Breast epithelium (tissue), 4 donors: Measurements from ENCODE around the gene PARD6A. TPM values are rescaled to one million over a fixed set of nuclear protein-coding genes. Genes with fewer than 3 reads are reported as not detected.

Experiments
- DNase-seq, 2 donors: peaks; one replicate each; pipeline ENCODE4 v3.0.0-alpha.2; 2019; ENCODE audit warnings: low spot score in 2 of 2
- H3K27ac ChIP-seq, 2 donors: fragments of 200-600 bp; sonication (generic) in 1 of 2; one replicate each; pipeline ENCODE4 v1.5.1; 2016 to 2019; ENCODE audit warnings: mild to moderate bottlenecking in 1 of 2
- H3K27me3 ChIP-seq, 2 donors: fragments of 200-600 bp; sonication (generic) in 1 of 2; one replicate each; pipeline versions ENCODE4 v1.5.1 to v1.6.0; 2017 to 2019; ENCODE audit warnings: control low read depth in 1 of 2, mild to moderate bottlenecking in 1 of 2
- H3K36me3 ChIP-seq: fragments of 200-600 bp; one replicate; pipeline ENCODE4 v1.5.1; 2019
- H3K4me1 ChIP-seq, 2 donors: fragments of 200-600 bp; sonication (generic); one replicate each; pipeline ENCODE4 v1.5.1; 2016 to 2019; ENCODE audit warnings: control low read depth in 1 of 2
- H3K4me3 ChIP-seq, 3 donors: fragments of 200-600 bp; sonication (generic); 1 replicate in 2 of 3; 2 replicates in 1 of 3; pipeline ENCODE4 v1.5.1; 2016 to 2019; ENCODE audit warnings: mild to moderate bottlenecking in 3 of 3, moderate library complexity in 2 of 3
- H3K9me3 ChIP-seq, 2 donors: fragments of 200-600 bp; sonication (generic) in 1 of 2; one replicate each; pipeline ENCODE4 v1.5.1; 2016 to 2019; ENCODE audit warnings: control low read depth in 1 of 2
- CTCF ChIP-seq, 3 donors: fragments of 450-650 bp; IDR thresholded peaks; one replicate each; pipeline ENCODE4 v1.5.1; 2016 to 2017; ENCODE audit warnings: antibody characterized with exemption in 3 of 3, mild to moderate bottlenecking in 3 of 3, moderate library complexity in 3 of 3
- POLR2A ChIP-seq: fragments of 450-650 bp; IDR thresholded peaks from one replicate; pipeline ENCODE4 v1.6.1; 2016; ENCODE audit warnings: antibody characterized with exemption, mild to moderate bottlenecking, moderate library complexity
- POLR2AphosphoS5 ChIP-seq, 3 donors: sonication (generic); formaldehyde crosslinking; IDR thresholded peaks; one replicate each; pipeline ENCODE4 v1.6.1; 2017; ENCODE audit warnings: antibody characterized with exemption in 3 of 3
- intact Hi-C: fragments of 100-400 bp; cut with DNase I; formaldehyde crosslinking; loops from one replicate; pipeline ENCODE4 v1.15.1; 2023; ENCODE audit warnings: low total_unique reads
- total RNA-seq, 3 donors: library from RNA; depleted of rRNA; stranded (reverse); fragments of >200 nt; gene quantifications; one replicate each; pipeline ENCODE4 v1.1.0, GENCODE V29; 2016

Gene PARD6A
- total RNA-seq, 3 donors from 2014 or later: 6.4 to 8.5 (median 7.2) TPM

GRCh38 chr16:67663877-67664222 is 3.1 kb downstream of the PARD6A start:
- no peak overlapping the region for H3K4me3 ChIP-seq
- no peak for DNase-seq
- intact Hi-C loops: loop anchor here (10.0 kb wide), 1 partner anchor 141 kb away; the partner anchor contains the start of genes RANBP10 and TSNAXIP1
- no peaks in the 10 kb centered on the region for H3K36me3 ChIP-seq
- H3K27me3 ChIP-seq: no peaks in the 10 kb centered on the region
- peaks cover 20 to 25% of the 10 kb centered on the region in 2 donors for H3K4me1 ChIP-seq
- H3K27ac ChIP-seq: no peak overlapping the region
- no peaks in the 10 kb centered on the region for H3K9me3 ChIP-seq
- TF ChIP-seq POLR2AphosphoS5 (IDR thresholded peaks at IDR 0.05): no peak
- no peak for TF ChIP-seq POLR2A
- no peak for TF ChIP-seq CTCF (IDR thresholded peaks at IDR 0.05)

GRCh38 chr16:67664258-67664657 is 3.5 kb downstream of the PARD6A start:
- no peak overlapping the region for H3K27ac ChIP-seq
- intact Hi-C loops: loop anchor here (10.0 kb wide), 1 partner anchor 141 kb away; the partner anchor contains the start of genes RANBP10 and TSNAXIP1
- H3K4me3 ChIP-seq: no peak overlapping the region
- H3K36me3 ChIP-seq: no peaks in the 10 kb centered on the region
- no peaks in the 10 kb centered on the region for H3K9me3 ChIP-seq
- DNase-seq: no peak
- peaks cover 18 to 21% of the 10 kb centered on the region in 2 donors for H3K4me1 ChIP-seq
- H3K27me3 ChIP-seq: no peaks in the 10 kb centered on the region
- TF ChIP-seq POLR2A: no peak
- TF ChIP-seq POLR2AphosphoS5 (IDR thresholded peaks at IDR 0.05): no peak
- TF ChIP-seq CTCF (IDR thresholded peaks at IDR 0.05): no peak

GRCh38 chr16:67664871-67665270 is 4.1 kb downstream of the PARD6A start:
- no peak for DNase-seq
- H3K27ac ChIP-seq: no peak overlapping the region
- no peaks in the 10 kb centered on the region for H3K36me3 ChIP-seq
- H3K4me1 ChIP-seq: peaks cover 14 to 18% of the 10 kb centered on the region in 2 donors
- H3K27me3 ChIP-seq: no peaks in the 10 kb centered on the region
- no peak overlapping the region for H3K4me3 ChIP-seq
- intact Hi-C loops: loop anchor here (10.0 kb wide), 1 partner anchor 140 kb away; the partner anchor contains the start of genes RANBP10 and TSNAXIP1
- TF ChIP-seq CTCF (IDR thresholded peaks at IDR 0.05) (no peak), POLR2A (no peak), POLR2AphosphoS5 (IDR thresholded peaks at IDR 0.05) (no peak)
- no peaks in the 10 kb centered on the region for H3K9me3 ChIP-seq

- no peak overlapping the region for H3K27ac ChIP-seq
- TF ChIP-seq POLR2AphosphoS5 (IDR thresholded peaks at IDR 0.05): no peak
- TF ChIP-seq POLR2A: no peak
- no peak for TF ChIP-seq CTCF (IDR thresholded peaks at IDR 0.05)
- peaks cover 14 to 18% of the 10 kb centered on the region in 2 donors for H3K4me1 ChIP-seq
- DNase-seq: no peak
- no peaks in the 10 kb centered on the region for H3K27me3 ChIP-seq
- no peaks in the 10 kb centered on the region for H3K36me3 ChIP-seq
- H3K4me3 ChIP-seq: peak overlapping the region; percentile 73 to 99 (median 93)
- no peaks in the 10 kb centered on the region for H3K9me3 ChIP-seq
- intact Hi-C loops: loop anchor here (10.0 kb wide), 1 partner anchor 139 kb away; the partner anchor contains the start of genes RANBP10 and TSNAXIP1
Observed at GRCh38 chr16:67665598-67665997, 4.8 kb downstream of the PARD6A start.

GRCh38 chr16:67666032-67666551 is 5.3 kb downstream of the PARD6A start:
- no peaks in the 10 kb centered on the region for H3K27me3 ChIP-seq
- peak overlapping the region; percentile 73 to 99 (median 93) for H3K4me3 ChIP-seq
- intact Hi-C loops: loop anchor here (10.0 kb wide), 1 partner anchor 139 kb away; the partner anchor contains the start of genes RANBP10 and TSNAXIP1
- TF ChIP-seq POLR2A (no peak), CTCF (IDR thresholded peaks at IDR 0.05) (no peak), POLR2AphosphoS5 (IDR thresholded peaks at IDR 0.05) (no peak)
- no peaks in the 10 kb centered on the region for H3K36me3 ChIP-seq
- H3K27ac ChIP-seq: peak overlapping the region; percentile 89 to 97
- peaks cover 14 to 17% of the 10 kb centered on the region in 2 donors for H3K4me1 ChIP-seq
- DNase-seq: no peak
- H3K9me3 ChIP-seq: no peaks in the 10 kb centered on the region
